Natural killer cell treated with Interleukin-12 subunit alpha and Interleukin-12 subunit beta and Interleukin-15 and Interleukin-18, amount 100 ng/mL, for 72 hours (primary cell): Measurements from ENCODE around the gene RHOA. TPM values are rescaled to one million over a fixed set of nuclear protein-coding genes. Genes with fewer than 3 reads are reported as not detected.
A peak's percentile ranks its signal among the peaks of the same experiment; 100 is the strongest.

ENCODE experiments used
- ATAC-seq, 2 donors: fragments of 150-1000 bp; cut with Tn5 transposase in 1 of 2; sonication (Bioruptor Pico), chemical (Tn5 transposase) in 1 of 2; 2 replicates each; pipeline ENCODE4 v1.10.0; 2021
- DNase-seq: peaks from one replicate; pipeline ENCODE4 v3.0.0; 2022; ENCODE audit warnings: low spot score
- H3K27ac Mint-ChIP-seq, 2 donors: 1 replicate in 1 of 2; 2 replicates in 1 of 2; pipeline ENCODE4 v1.8.0; 2022; ENCODE audit warnings: mixed read lengths in 2 of 2, mild to moderate bottlenecking in 1 of 2, moderate library complexity in 1 of 2
- H3K27me3 Mint-ChIP-seq, 2 donors: 1 replicate in 1 of 2; 2 replicates in 1 of 2; pipeline ENCODE4 v1.8.0; 2022; ENCODE audit warnings: mixed read lengths in 2 of 2
- H3K36me3 Mint-ChIP-seq: one replicate; pipeline ENCODE4 v1.8.0; 2022; ENCODE audit warnings: mixed read lengths
- H3K4me1 Mint-ChIP-seq, 2 donors: 1 replicate in 1 of 2; 2 replicates in 1 of 2; pipeline ENCODE4 v1.8.0; 2022; ENCODE audit warnings: low read depth in 2 of 2, mixed read lengths in 2 of 2, mild to moderate bottlenecking in 1 of 2
- H3K4me3 Mint-ChIP-seq: one replicate; pipeline ENCODE4 v1.8.0; 2022; ENCODE audit warnings: mixed read lengths
- H3K9me3 Mint-ChIP-seq: 2 replicates; pipeline ENCODE4 v1.8.0; 2022; ENCODE audit warnings: mixed read lengths
- total RNA-seq, 2 donors: library from RNA; stranded (reverse); gene quantifications; one replicate each; pipeline ENCODE4 v1.2.3, GENCODE V29; 2022

RHOA gene
- total RNA-seq, 2 donors from 2014 or later = 436 to 448 TPM

- Mint-ChIP-seq H3K4me1 (peaks cover 8 to 9% of the 10 kb centered on the region in 2 donors), H3K27ac (peak overlapping the region in 1 of 2 donors; percentile 47)
- no peak for ATAC-seq
Measured at GRCh38 chr3:49310677-49311076, 101.1 kb downstream of the RHOA start.

More at GRCh38 chr3:49310677-49311076, 101.1 kb downstream of the RHOA start:
- Mint-ChIP-seq H3K4me3 (no peak overlapping the region), H3K27me3 (no peaks in the 10 kb centered on the region), H3K9me3 (no peaks in the 10 kb centered on the region), H3K36me3 (peaks cover 5% of the 10 kb centered on the region)
- no peak for DNase-seq

Other genes with a start within 250 kb of the RHOA start
- gene CCDC71, start 245.6 kb downstream of the RHOA start, total RNA-seq = 10 to 100 TPM; 21.0 to 24.7 TPM
- 1 to 10 TPM; 1.3 to 3.1 TPM for gene KLHDC8B, start 240.4 kb downstream of the RHOA start, total RNA-seq
- 10 to 100 TPM; 10.7 to 18.1 TPM for gene C3orf62, start 134.7 kb downstream of the RHOA start, total RNA-seq
- gene USP4, start 71.9 kb downstream of the RHOA start, total RNA-seq = 100 to 1,000 TPM in 1 of 2 donors, 10 to 100 TPM in 1; 90.9 to 105 TPM
- gene GPX1, start 53.6 kb downstream of the RHOA start, total RNA-seq = 100 to 1,000 TPM in 1 of 2 donors, 10 to 100 TPM in 1; 95.4 to 107 TPM
- 10 to 100 TPM; 20.5 to 21.1 TPM for gene TCTA, start 447 bp upstream of the RHOA start, total RNA-seq
- gene AMT, start 10.5 kb upstream of the RHOA start, total RNA-seq = 1 to 10 TPM; 4.4 to 6.0 TPM
- gene NICN1, start 17.3 kb upstream of the RHOA start, total RNA-seq = 10 to 100 TPM; 10.6 to 14.9 TPM
- 10 to 100 TPM; 22.0 to 27.8 TPM for gene DAG1, start 58.3 kb upstream of the RHOA start, total RNA-seq
- gene BSN, start 142.5 kb upstream of the RHOA start, total RNA-seq = under 1 TPM; 0.39 to 0.59 TPM